ENCODE measurements around the gene CYP2W1.
A peak's percentile ranks its signal among the peaks of the same experiment; 100 is the strongest.
"Not testable (repeated sequence)": the region's sequence is repeated elsewhere in the genome, so short reads cannot be mapped to it uniquely, and the experiment has no call there.

CYP2W1 gene

DNA sequence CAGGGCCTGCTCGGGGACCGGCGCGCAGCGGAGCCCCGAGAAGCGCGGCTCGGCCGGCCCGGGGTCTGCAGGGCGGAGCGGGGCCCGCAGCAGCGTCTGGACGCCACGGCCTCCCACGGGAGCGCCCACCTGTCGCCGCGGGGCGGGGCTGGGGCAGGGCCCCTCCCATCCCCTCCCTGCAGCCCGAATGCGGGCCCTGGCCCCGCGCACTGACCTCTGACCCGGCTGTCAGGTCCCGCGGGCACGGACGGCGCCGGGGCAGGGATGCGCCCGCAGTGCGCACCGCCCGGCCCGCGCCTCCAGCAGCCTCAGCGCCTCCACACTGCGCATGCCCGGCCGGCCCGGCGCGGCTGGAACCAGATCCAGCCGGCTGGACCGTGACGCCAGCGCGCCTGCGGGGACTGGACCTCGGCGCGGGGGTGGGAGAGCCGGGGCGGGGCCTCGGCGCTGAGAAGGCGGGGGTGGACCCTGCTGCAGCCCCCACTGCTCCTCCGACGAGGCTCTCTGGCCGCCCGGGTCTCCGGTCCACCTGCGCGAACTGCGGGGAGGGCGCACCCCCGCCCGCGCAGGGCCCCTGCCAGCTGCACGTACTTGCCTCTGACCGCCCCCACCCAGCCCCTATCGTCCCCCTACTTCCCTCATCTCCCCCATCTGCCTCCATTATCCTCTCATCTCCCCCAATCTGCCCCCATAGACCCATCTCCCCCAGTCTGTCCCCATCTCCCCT lies 45.2 kb downstream of the CYP2W1 start:
- Histone ChIP-seq H3K36me3 (ENCODE audit: control insufficient read depth, insufficient read depth, low read length) (peaks cover 6% of the 10 kb centered on the region), H3K9me3 (ENCODE audit: control insufficient read depth, insufficient read depth, low read length) (no peaks in the 10 kb centered on the region), H3K27me3 (ENCODE audit: control insufficient read depth, insufficient read depth, low read length) (no peaks in the 10 kb centered on the region), H3K4me3 (ENCODE audit: low read depth, low read length) (peak overlapping the region; percentile 45), H3K9ac (ENCODE audit: low read depth, low read length) (no peak overlapping the region), H3K4me1 (ENCODE audit: control insufficient read depth, insufficient read depth, low read length) (no peaks in the 10 kb centered on the region)

DNA sequence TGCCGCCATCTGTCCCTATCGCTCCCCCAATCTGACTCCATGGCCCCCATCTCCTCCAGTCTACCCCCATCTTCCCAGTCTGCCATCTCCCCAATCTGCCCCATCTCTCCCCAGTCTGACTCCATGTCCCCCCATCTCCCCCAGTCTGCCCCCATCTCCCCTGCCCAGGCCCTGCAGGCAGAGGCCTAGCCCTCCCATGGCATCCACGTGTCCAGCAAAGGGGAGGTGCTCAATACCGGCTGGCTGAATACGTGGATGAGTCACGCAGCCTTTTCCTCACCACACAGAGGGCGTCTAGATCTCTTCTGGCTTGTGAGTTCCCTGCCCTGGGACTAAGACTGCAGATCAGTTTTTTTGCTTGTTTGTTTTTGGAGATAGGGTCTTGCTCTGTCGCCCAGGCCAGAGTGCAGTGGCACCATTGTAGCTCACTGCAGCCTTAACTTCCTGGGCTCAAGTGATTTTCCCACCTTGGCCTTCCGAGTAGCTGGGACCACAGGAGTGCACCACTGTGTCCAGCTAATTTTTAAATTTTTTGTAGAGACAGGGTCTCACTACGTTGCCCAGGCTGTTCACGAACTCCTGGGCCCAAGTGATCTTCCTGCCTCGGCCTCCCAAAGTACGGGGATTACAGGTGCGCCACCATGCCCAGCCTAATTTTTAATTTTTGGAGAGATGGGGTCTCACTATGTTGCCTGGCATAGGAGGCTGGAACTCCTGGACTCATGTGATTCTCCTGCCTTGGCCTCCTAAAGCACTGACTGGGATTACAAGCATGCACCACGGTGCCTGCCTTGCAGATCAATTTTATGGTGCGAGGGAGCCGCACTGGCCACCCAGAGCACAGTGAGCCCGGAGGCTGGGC lies 46.0 kb downstream of the CYP2W1 start:
- no peaks in the 10 kb centered on the region for H3K27me3 ChIP-seq (ENCODE audit: control insufficient read depth, insufficient read depth, low read length)
- no peak overlapping the region for H3K9ac ChIP-seq (ENCODE audit: low read depth, low read length)
- peaks cover 6% of the 10 kb centered on the region for H3K36me3 ChIP-seq (ENCODE audit: control insufficient read depth, insufficient read depth, low read length)
- no peaks in the 10 kb centered on the region for H3K4me1 ChIP-seq (ENCODE audit: control insufficient read depth, insufficient read depth, low read length)
- H3K4me3 ChIP-seq (ENCODE audit: low read depth, low read length), result peak overlapping the region; percentile 45
- no peaks in the 10 kb centered on the region for H3K9me3 ChIP-seq (ENCODE audit: control insufficient read depth, insufficient read depth, low read length)

DNA sequence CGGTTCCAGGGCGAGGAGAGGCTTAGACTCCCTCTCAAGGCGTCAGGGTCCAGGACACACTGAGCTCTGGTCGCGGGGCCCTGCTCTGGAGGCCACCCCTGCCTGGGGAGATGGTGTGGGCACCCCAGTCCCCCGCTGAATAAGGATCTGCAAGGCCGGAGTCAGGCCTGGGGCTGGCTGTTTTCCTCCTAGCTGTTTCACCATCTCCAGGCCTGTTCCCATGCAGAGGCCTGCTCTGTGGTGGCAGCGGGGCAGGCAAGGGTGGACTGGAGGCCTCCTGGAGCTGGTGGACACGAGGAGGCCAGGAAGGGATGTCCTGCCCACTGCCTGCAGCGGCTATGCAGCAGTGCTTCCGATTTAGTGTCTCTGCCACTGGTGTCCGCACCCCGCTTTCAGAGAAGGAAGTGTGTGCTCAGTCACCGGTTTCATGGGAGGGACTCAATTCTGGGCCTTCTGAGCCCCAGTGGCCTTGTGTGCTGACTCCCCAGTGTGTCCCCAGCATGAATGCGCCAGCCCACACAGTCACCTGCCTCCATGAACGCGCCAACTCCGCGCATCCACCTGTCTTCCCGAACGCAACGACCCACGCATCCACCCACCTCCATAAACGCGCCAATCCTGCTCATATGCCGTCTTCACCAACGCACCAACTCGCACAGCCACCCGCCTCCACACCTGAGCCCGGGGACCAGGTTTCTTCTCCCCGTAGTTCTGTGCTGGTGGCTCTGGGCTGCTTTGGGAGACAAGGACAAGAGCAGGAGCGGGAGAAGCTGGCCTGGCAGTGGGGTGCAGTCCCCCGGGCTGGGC lies 46.9 kb downstream of the CYP2W1 start:
- Histone ChIP-seq H3K9ac (ENCODE audit: low read depth, low read length) (no peak overlapping the region), H3K4me3 (ENCODE audit: low read depth, low read length) (no peak overlapping the region), H3K9me3 (ENCODE audit: control insufficient read depth, insufficient read depth, low read length) (no peaks in the 10 kb centered on the region), H3K36me3 (ENCODE audit: control insufficient read depth, insufficient read depth, low read length) (peaks cover 6% of the 10 kb centered on the region), H3K27me3 (ENCODE audit: control insufficient read depth, insufficient read depth, low read length) (no peaks in the 10 kb centered on the region), H3K4me1 (ENCODE audit: control insufficient read depth, insufficient read depth, low read length) (no peaks in the 10 kb centered on the region)

DNA sequence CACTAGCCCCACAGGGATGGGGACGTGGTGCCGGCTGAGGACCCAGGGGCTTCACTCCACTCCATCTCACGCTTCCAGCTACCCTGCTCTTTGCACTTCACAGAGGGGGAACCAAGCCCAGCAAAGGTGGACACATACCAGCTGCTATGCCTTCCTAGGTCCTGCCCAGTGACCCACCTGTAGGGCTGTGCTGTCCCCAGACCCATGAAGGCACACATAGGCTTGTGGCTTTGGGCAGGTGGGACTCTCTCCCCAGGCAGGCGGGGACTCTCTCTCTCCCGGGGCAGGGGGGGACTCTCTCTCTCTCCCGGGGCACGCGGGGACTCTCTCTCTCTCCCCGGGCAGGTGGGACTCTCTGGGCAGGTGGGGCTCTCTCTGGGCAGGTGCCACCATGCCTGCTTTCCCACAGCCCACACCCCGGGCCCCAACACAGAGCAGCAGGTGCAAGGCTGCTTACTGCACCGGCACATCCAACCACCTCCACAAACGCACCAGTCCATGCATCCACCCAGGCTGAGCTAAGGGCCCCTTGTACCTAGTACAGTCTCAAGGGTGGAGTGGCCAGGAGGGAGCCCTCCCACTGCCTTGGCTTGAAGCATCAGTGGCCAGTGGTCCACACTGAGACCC lies 47.6 kb downstream of the CYP2W1 start:
- Histone ChIP-seq H3K9me3 (ENCODE audit: control insufficient read depth, insufficient read depth, low read length) (no peaks in the 10 kb centered on the region), H3K4me1 (ENCODE audit: control insufficient read depth, insufficient read depth, low read length) (no peaks in the 10 kb centered on the region), H3K27me3 (ENCODE audit: control insufficient read depth, insufficient read depth, low read length) (no peaks in the 10 kb centered on the region), H3K36me3 (ENCODE audit: control insufficient read depth, insufficient read depth, low read length) (no peaks in the 10 kb centered on the region), H3K4me3 (ENCODE audit: low read depth, low read length) (no peak overlapping the region), H3K9ac (ENCODE audit: low read depth, low read length) (no peak overlapping the region)

DNA sequence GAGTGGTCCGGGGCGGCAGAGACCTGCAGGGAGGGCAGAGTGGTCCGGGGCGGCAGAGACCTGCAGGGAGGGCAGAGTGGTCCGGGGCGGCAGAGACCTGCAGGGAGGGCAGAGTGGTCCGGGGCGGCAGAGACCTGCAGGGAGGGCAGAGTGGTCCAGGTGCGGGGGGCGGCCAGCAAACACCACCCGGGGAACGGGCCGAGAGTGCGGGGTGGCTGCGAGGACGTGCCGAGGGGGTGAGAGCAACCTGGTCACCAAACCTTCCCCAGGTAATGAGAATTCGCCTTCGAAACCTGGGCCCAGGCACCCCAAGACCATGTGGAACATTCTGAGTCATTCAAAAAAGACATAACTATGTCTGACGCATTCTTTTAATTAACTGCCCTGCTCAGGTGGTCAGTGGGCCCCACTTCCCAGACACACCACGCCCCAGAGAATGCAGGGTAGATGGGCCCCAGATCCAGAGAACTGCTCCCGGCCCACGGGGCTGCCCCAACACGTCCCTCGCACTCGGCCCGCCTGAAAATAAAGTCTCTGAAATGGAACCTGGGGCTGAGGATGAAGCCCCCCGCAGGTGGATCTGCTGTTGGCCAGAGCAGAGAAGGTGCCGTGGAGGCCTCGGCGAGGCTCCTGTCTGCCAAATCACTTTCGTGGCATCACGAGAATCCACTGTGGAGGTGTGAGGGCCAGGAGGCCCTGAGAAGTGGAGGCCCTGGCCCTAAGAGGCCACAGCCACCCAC lies 48.9 kb downstream of the CYP2W1 start:
- Histone ChIP-seq H3K9me3 (ENCODE audit: control insufficient read depth, insufficient read depth, low read length) (no peaks in the 10 kb centered on the region), H3K4me3 (ENCODE audit: low read depth, low read length) (no peak overlapping the region), H3K4me1 (ENCODE audit: control insufficient read depth, insufficient read depth, low read length) (no peaks in the 10 kb centered on the region), H3K27me3 (ENCODE audit: control insufficient read depth, insufficient read depth, low read length) (no peaks in the 10 kb centered on the region), H3K36me3 (ENCODE audit: control insufficient read depth, insufficient read depth, low read length) (peaks cover 5% of the 10 kb centered on the region), H3K9ac (ENCODE audit: low read depth, low read length) (no peak overlapping the region)

GRCh38 chr7:1032536-1033181 lies 49.7 kb downstream of the CYP2W1 start:
- Histone ChIP-seq H3K27me3 (ENCODE audit: control insufficient read depth, insufficient read depth, low read length) (no peaks in the 10 kb centered on the region), H3K4me3 (ENCODE audit: low read depth, low read length) (no peak overlapping the region), H3K4me1 (ENCODE audit: control insufficient read depth, insufficient read depth, low read length) (no peaks in the 10 kb centered on the region), H3K9me3 (ENCODE audit: control insufficient read depth, insufficient read depth, low read length) (no peaks in the 10 kb centered on the region), H3K36me3 (ENCODE audit: control insufficient read depth, insufficient read depth, low read length) (peaks cover 5% of the 10 kb centered on the region), H3K9ac (ENCODE audit: low read depth, low read length) (no peak overlapping the region)

DNA sequence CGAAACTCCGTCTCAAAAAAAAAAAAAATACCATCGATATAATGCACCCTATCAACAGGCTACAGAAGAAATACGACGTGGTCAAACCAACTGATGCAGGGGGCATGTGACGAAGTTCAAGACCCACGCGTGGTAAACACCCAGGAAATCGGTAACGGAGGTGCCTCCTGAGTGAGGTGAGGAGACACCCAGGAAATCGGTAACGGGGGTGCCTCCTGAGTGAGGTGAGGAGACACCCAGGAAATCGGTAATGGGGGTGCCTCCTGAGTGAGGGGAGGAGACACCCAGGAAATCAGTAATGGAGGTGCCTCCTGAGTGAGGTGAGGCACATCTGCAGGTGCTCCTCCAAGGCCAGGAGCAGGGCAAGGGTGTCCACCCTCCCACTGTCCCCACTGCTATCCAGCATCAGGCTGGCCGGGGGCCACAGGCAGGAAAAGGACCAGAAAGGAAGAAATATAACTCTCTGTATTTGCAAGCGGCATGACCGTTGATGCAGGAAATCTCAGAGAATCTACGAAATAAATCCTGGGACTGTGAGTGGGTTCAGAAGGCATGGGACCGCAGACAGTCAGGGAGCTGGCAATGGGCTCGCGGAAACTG lies 50.7 kb downstream of the CYP2W1 start:
- no peaks in the 10 kb centered on the region for H3K4me1 ChIP-seq (ENCODE audit: control insufficient read depth, insufficient read depth, low read length)
- no peaks in the 10 kb centered on the region for H3K27me3 ChIP-seq (ENCODE audit: control insufficient read depth, insufficient read depth, low read length)
- no peak overlapping the region for H3K4me3 ChIP-seq (ENCODE audit: low read depth, low read length)
- no peaks in the 10 kb centered on the region for H3K9me3 ChIP-seq (ENCODE audit: control insufficient read depth, insufficient read depth, low read length)
- peaks cover 5% of the 10 kb centered on the region for H3K36me3 ChIP-seq (ENCODE audit: control insufficient read depth, insufficient read depth, low read length)
- H3K9ac ChIP-seq (ENCODE audit: low read depth, low read length), result no peak overlapping the region

DNA sequence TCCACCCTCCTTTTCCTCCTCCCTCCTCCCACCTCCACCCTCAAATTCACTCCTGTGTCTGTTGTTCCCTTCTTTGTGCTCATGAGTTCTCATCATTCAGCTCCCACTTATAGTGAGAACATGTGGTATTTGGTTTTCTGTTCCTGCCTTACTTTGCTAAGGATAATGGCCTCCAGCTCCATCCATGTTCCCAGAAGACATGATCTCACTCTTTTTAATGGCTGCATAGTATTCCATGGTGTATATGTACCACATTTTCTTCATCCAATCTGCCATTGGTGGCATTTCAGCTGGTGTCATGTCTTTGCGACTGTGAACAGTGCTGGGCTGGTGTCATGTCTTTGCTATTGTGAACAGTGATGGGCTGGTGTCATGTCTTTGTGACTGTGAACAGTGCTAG lies 51.8 kb downstream of the CYP2W1 start:
- not testable (repeated sequence) for H3K9me3 ChIP-seq (ENCODE audit: control insufficient read depth, insufficient read depth, low read length)

GRCh38 chr7:1036164-1036928 lies 53.4 kb downstream of the CYP2W1 start:
- H3K4me3 ChIP-seq (ENCODE audit: low read depth, low read length); H3K4me1 ChIP-seq (ENCODE audit: control insufficient read depth, insufficient read depth, low read length); H3K36me3 ChIP-seq (ENCODE audit: control insufficient read depth, insufficient read depth, low read length); H3K9ac ChIP-seq (ENCODE audit: low read depth, low read length); H3K27me3 ChIP-seq (ENCODE audit: control insufficient read depth, insufficient read depth, low read length); H3K9me3 ChIP-seq (ENCODE audit: control insufficient read depth, insufficient read depth, low read length): not testable (repeated sequence)

More for the DNA sequence above, 51.8 kb downstream of the CYP2W1 start:
- not testable (repeated sequence) for H3K9ac ChIP-seq (ENCODE audit: low read depth, low read length); H3K36me3 ChIP-seq (ENCODE audit: control insufficient read depth, insufficient read depth, low read length); H3K4me3 ChIP-seq (ENCODE audit: low read depth, low read length); H3K4me1 ChIP-seq (ENCODE audit: control insufficient read depth, insufficient read depth, low read length); H3K27me3 ChIP-seq (ENCODE audit: control insufficient read depth, insufficient read depth, low read length)
